Activated naive CD4-positive, alpha-beta T cell treated with Interleukin-2 at 50 U/mL for 16 hours (primary cell): ENCODE results near the gene MYLIP.
A peak's percentile ranks its signal among the peaks of the same experiment; 100 is the strongest.

Source experiments
- DNase-seq: peaks from one replicate; pipeline ENCODE4 v3.0.0-alpha.2; 2020

The MYLIP gene

DNA sequence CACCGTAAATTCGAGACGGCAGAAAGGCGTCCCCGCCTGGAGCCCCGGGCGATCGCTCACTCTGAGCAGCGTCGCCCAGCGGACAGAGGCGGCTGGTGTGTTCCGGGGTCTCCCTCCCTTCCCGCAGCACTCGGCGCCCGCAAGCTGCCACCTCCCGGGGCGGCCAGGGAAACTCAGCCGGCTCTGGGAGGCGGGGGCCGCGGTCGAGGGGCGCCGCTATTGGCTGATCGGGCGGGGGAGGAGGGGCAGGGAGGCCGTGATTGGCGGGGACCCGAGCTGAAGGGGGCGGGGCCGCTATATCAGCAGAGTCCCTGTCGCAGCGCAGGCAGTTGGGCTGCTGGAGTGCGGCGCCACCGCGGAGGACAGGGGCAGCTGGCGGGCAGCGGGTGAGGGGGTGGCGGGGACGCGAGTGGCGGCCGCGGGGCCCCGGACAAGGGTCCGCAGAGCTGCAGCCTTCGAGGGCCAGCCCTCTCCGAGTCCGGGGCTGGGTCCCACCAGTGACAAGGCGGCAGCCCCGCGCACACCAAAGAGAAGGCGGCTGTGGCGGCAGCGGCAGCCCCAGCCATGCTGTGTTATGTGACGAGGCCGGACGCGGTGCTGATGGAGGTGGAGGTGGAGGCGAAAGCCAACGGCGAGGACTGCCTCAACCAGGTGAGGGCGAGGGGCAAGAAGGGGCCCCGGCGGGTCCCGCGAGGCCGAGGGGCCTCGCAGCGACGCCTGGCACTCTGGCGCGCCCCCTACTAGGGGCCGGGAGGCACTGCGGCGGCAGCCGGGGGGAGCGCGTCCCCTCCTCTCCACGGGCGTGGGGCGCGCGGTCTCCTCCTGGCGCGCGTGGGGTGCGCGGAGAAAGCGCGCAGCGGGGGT lies at the start of gene MYLIP:
MYLIP (plus strand) TSS at position 328 of the 864 bp plus-strand sequence; CDS start at position 565, 237 bp downstream.
- DNase-seq = peak; percentile 97

DNA sequence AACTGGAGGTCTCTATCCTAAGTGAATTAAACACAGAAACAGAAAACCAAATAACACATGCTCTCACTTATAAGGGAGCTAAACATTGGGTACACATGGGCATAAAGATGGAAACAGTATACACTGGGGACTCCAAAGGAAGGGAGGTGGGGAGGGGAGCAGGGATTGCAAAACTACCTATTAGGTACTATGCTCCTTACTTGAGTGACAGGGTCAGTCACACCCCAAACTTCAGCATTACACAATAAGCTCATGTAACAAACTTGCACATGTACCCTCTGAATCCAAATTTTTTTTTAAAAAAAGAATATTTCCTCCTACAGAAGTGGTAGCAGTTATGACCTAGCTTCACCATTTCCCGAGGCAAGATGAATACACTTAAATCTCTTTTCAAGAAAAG lies 49.5 kb upstream of the MYLIP start:
- DNase-seq = no peak

DNA sequence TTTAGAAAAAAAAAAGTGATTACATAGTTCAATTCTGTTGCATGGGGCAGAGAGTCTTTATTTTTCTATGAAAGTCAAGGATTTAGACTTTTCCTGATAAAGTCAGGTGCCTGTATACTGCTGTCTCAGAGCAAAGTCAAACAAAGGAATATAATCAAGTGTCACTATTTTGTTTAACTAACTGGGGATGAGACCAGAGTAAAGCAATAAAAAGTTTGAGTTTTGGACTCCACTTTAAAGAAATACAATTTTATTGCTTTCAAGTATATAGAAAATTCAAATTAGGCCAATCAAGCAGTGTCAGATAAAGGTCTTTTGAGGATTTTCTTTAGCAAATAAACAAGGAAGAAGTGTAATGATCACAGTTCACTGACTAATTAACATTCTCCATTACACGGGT lies 48.7 kb upstream of the MYLIP start:
- no peak for DNase-seq

DNA sequence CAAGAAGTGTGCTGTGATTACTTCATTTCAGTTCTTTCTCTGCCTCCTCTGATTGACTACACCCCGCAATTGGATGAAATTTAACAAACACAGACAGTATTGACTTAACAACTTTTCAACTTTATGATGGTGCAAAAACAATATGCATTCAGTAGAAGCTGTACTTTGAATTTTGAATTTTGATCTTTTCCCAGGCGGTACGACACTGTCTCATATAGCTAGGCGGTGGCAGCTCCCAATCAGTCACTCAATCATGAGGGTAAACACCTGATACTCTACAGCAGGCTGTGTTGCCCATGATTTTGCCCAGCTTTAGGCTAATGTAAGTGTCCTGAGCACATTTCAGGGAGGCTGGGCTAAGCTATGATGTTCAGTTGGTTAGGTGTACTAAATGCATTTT lies 47.6 kb upstream of the MYLIP start:
- DNase-seq = no peak

DNA sequence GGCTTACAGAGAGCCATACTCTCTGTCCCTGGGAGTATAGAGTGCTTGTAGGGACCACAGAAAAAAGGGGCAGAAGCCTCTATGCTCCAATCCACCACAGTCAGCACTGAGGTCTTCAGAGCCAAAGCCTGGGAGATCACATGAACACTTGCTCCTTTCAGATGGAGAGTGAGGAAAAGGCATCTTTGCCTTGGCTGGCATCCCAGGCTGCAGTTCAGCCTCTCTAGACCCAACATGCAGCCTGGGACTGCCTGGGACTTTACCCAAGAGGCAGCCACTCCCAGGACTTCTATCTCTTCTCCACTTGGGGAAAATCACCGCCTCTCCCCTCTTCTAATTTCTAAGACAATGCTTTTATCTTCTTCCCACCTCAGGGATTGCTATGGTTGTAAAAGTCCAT lies 46.5 kb upstream of the MYLIP start:
- DNase-seq = no peak

DNA sequence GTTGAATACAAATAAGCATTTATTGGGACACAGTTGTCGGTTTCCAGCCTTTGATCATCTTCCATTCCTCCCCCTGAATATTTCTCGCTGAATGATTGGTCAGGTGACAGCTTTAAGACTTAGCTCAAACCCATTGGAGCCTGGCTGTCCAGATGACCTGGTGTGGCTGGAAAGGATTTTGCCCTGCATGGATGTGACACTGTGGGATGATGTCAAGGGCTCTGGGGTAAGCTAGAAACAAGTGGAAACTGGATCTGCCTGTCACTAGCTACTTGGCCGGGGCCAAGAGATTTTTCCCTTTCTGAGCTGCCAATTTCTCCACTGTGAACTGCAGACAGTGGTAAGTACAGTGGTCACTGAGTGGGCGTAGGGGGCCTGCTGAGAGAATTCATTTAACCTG lies 41.9 kb upstream of the MYLIP start:
- no peak for DNase-seq

DNA sequence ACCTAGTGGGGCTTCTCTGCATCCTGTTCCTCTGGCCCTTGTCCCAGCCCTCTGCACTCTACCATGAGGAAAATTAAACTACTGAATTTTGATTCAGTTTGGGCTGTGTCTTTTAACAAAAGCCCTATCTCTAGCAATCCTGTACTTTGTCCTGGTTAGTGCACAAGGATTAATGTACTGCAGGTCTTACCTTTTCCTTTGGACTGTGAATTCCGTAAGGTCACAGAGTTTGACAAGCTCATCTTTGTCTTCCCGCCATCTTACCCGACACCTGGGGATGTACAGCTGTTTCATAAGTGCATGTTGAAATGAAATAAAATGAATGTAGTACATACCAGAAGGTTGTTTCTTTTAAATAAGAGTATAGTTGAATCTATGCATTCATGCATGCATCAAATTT lies 41.5 kb upstream of the MYLIP start:
- DNase-seq = no peak

DNA sequence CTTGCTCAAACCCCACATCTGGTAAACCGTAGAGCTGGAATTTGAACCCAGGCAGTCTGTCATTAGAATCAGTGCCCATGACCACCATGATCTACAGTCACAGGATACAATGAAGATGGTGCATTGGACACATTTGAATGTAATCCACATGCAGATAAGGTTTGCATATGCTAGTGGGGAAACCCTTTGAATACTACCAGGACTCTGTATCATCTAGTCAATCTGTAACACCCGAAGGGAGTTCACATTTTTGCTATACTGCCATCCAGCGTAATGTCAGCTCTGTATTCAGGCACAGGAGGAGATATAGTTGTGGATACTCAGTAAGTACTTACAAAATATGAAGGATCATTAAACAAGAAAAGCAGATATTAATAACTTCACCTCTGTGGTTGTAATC lies 40.5 kb upstream of the MYLIP start:
- no peak for DNase-seq

DNA sequence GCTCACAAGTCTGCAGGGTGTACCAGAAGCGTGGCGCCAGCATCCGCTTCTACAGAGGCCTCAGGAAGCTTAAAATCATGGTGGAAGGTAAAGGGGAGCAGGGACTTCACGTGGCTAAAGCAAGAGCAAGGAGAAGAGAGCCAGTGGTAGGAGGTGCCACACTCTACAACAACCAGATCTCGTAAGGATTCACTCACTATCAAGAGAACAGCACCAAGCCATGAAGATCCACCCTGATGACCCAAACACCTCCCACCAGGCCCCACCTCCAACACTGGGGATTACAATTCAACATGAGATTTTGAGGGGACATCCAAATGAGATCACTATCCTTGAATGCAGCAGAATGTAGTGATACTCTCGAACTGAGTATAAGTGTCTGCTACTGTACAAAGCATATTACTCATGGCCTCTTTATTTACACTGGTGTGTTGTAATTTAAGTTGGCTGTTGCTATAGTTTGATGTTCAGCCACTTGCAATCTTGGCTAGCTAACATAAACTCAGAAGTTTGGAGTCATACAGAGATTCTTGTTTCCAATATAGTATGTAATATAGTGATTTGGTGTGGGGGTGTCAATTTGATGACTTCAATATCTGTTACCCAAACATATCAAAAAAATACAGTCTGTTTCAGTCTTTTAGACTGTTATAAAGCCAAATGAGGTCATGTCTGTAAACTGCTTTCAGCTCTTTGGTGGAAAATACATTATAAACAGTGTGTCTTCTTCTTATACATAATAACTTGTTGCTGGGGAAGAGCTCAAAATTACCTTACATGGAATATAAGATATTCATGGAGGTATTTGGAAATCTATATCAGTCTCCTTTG lies 39.4 kb upstream of the MYLIP start:
- no peak for DNase-seq

DNA sequence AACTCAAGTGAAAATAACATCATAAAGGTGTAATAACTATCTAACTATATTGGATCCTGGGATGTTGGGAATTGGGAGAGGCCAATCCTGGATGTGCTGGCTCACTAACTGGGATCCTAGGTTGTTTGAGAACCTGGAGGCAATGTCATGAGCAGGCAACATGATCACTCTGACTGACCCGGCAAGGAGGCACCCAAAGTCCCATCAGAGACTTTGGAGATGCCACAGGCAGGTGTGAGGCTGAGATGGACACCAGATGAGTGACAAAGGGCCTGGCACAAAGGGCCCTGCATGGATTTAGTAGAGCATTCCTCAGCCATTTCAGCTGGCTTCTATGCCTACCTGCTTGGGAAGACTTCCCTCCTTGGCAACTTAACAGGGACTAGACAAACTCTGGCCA lies 38.4 kb upstream of the MYLIP start:
- no peak for DNase-seq

DNA sequence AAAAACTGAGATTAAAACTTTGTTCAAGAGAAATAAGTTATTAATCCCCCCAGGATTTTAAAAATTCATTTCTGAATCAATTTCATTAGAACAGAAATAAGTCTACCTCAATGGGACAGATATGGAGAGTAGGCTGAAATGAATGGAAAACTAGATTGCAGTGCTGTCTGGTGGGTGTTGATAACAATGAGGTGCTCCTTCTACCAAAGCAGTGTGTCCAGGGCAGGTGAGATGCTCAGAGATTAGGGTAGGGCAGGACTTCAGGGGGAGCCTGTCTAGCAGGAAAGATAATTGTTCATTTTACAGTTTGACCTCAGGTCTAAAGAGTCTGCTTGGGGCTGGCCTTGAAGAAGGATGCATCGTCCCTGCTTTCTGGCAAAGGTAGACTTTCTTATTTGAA lies 38.0 kb upstream of the MYLIP start:
- no peak for DNase-seq

DNA sequence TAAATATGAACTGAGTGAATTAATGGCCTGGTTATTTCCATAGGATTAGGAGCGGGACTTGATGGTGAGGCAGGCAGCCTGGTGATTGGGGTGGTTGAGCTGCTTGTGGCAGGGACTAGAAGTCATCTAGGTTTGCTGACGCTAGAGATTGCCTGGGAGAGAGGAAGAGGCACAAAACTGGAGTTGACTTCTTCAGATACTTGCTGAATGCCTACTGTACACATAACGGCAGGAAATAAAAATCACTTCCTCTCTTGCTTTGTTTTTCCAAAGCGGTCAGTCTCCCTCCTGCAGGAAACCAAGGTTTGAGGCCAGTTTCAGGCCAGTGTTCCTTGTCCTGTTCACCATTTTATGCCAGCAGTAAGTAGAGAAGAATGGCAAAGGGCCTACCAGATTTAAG lies 36.7 kb upstream of the MYLIP start:
- DNase-seq = no peak

DNA sequence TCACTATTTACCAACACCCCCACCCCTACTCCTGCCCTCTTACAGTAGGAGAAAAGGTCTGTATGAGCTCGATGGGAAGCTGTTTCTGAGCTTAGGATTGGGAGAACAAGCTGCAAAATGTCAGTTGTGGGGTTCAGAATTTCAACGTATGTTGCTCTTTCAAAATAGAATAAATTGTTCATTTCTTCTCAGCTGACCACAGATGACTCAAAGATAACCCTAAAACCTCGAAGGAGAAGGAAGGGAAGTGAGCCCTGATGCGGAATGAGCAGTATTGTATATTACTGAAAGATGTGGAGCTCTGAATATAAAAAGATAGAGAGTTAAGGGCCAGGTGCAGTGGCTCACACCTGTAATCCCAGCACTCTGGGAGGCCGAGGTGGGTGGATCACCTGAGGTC lies 35.9 kb upstream of the MYLIP start:
- DNase-seq = no peak

DNA sequence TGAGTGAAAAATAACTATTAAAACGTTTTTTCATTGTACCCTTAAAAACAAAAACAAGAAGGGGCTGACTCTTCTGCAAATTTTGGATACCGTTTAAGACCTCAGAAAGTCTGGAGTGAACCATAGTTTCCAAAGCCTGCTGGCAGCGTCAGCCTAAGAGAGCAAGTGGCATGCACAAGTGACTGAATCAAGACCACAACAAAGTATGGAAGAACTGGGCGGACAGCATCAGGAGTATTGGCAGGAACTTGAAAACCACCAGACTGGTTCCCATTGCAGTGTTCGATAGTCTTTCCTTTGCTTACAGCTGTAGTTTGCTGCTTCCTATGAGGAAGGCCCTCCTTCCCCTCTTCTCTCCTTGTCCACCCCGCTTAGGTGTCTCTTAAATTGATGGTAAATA lies 33.7 kb upstream of the MYLIP start:
- DNase-seq = no peak

DNA sequence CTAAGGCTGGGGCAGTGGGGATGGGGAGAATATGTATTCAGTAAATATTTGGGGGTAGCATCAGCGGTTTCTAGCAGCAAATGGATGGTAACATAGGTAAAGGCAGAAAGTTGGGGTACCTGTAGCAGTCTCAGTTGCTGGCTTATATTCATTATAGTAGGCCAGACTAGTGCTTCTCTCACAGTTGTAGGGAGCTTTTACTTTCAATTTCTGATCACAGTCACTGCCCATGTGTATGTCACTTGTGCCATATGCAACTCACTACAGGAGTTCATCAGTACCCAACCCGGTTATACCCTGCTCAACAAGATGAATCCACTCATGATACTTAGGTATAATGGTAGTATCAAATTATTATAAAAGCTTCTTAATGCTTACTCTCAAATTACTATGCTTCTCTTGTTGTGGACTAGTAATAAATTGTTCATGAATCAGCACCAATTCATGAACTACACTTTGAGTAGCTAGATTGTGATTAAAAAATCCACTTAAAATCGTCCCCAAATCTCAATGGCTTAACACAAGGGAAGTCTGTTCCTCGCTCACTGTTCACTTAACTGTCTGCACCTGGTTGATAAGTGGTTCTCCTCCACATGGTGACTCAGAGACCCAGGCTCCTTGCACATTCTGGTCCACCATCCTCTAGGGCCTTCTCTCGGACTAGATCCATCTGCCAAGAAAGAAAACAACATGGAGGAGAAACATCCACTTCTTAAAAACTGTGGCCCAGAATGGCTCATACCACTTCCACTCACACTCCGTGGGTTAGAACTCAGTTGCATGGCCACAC lies 31.3 kb upstream of the MYLIP start:
- DNase-seq = no peak

DNA sequence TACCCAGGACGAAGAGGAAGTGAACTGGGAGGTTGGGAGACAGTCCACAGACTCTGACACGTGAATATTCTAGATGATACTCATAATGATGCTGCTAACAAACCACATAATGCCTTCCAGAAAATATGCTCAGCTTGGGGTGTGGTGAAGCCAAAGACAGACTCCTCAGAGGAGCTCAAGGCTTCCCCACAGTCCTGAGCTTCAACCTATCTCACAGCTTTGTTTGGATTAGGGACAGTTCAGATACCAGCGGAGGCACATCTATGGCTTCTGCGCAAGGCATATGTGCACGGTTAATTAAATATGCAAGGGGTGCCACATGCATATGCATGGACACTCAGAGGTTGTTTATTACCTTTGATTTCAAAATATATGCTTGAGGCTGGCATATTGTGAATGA lies 30.7 kb upstream of the MYLIP start:
- DNase-seq = no peak

DNA sequence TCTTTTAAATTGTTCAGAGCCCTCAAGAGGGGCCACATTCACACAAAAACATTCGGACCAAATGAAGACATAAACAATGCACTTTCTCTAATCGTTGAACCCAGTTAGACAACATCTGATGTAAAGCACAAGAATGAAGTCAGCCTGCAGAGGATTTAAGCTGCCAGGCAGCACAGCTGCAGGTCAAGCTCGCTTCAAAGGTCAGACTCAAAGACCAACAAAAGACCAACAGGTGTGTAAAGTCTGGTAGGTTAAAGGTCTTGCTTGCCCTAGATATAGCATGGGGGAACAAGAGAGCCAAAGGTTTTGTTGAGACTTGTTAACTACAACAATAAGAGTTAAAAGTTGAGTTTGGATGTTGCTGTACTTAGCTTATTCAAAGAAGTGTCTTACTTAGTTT lies 26.7 kb upstream of the MYLIP start:
- DNase-seq = no peak

DNA sequence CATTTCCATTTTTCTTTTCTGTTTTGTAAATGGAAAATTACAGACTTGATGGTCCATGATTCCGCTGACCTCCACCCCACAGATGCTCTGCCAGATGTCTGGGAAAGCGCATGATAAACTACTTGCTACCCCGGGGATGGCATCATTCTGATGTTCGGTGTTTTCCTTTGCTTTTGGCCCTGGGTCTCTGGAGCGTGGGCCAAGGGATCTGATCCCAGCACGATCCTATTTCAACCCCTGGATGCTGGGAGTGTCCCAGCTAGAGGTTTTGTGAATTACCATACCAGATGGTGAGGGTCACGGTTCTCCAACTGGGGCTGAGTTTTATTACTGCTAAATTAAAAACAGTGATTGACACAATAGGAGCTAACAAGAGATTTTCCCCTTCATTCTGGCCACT lies 25.2 kb upstream of the MYLIP start:
- no peak for DNase-seq

DNA sequence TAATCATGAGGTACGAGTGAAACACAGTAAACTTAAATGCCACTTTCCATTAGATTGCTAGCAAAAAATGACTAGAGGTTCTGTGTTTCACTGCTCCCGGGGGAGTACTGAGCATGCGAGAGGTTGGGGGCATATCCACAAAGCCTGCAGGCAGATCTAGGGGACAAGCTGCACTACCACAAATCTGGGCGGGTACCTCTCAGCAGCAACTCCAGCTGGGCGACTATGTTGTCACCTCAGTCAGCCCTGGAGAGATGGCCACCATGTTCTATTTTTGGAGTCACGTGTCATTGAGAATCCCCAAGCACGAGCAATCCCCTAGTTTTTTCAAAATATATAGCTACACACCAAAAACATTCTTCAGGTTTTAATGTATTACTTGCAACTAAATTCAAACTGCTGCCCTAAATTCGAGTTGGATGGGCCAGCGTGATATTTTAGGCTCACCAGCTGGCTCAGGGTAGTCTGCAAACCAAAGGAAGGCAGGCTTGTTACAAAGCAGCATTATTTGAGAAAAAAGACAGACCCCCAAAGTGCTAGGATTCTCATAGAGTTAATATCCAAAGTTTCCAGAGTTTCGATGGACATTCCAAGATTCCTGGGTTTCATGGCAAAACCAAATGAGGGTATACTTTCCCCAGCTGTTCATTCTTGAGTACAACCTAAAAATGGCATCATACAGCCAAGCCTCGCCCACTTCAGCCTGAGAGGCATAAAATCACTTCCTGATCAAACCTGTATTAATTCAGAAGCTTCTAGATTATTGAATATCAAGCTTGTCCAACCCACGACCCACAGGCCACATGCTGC lies 24.1 kb upstream of the MYLIP start:
- DNase-seq = no peak

DNA sequence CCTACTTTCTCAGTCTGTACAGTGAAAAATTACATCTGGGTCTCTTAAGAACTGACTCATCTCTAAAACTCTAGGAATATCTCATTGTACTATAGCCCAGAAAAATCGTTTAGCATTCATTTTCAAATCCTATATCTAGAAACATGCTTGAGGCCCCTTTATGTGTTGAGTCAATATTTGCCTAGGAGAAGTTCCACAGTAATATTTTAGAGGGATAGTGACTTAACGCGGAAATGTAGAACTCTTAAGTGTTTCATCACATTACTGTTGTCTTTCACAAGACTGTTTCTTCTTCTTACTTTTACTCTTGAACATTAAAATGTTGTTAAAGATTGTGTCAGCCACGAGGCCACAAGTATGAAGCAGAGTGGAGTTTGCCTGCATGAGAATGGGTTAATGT lies 23.0 kb upstream of the MYLIP start:
- no peak for DNase-seq

DNA sequence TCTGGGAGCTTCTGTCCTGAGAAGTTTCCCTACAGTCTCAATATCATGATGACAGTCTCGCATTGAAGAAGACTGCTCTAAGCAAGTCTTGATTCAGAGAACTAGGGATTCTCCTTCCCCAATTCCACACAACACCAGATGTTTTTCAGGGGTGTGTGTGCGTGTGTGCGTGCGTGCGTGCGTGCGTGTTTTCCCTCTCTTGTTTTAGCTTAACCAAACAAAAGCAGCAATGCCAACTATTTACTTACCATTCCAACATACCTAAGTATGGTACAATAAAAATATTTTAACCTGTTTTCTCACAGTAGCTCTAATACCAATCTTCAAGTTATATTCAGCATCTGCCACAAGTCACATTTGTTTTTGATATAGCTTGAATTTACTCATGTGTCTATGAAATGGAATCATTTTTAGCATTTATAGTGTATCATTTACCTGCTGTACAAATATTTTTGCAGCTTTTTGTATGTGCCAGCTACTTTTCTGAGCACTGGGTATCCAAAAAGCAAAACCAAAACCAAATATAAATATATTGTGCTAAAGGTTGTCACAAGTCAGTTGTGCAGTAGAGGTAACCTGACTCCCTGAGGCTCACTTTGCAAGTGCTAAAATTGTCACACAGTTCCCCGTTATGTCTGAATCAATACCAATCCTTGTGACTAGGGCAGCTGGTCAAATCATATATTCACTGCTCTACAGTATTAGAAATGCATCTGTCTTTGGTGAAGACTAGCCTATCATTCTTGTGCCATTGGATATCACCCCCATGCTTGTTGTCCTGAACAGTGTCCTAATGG lies 21.7 kb upstream of the MYLIP start:
- no peak for DNase-seq

DNA sequence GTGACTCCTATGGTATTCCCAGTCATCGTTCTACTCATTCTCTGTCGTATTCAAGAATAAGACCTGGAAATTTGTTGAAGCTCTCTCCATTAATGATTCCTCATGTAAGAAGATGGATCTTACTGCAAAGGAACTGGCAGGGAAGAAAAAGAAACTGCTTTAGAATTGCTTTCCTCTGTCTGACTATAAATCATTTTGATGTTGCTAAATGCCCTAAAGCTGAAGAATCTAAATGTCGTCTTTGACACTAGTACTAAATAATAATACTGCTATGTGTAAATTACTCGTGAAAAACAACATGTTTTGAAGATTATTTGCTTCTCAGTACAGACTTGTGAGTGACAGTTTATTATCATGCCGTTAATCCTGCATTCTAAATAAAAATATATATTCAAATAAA lies 20.5 kb upstream of the MYLIP start:
- DNase-seq = no peak
